ENCODE results near the gene CDK1. TPM values are rescaled to one million over a fixed set of nuclear protein-coding genes. Genes with fewer than 3 reads are reported as not detected.

CDK1 gene
- polyA plus RNA-seq, 3 donors = 67.1 to 72.3 (median 68.1) TPM

Other genes with a start within 250 kb of the CDK1 start
- gene RHOBTB1, start 165.7 kb downstream of the CDK1 start, polyA plus RNA-seq (ENCODE audit: insufficient read length in 3 of 3) = 10 to 100 TPM; 74.7 to 95.5 (median 82.9) TPM